GM21737 (cell line): ENCODE data around the gene SCFD2.

Experiments
- ATAC-seq: cut with Tn5 transposase; IDR thresholded peaks from one replicate; pipeline ENCODE4 v1.9.1; 2021; ENCODE audit warnings: mild to moderate bottlenecking, moderate library complexity; ENCODE audit not compliant: unreplicated experiment

The SCFD2 gene

DNA sequence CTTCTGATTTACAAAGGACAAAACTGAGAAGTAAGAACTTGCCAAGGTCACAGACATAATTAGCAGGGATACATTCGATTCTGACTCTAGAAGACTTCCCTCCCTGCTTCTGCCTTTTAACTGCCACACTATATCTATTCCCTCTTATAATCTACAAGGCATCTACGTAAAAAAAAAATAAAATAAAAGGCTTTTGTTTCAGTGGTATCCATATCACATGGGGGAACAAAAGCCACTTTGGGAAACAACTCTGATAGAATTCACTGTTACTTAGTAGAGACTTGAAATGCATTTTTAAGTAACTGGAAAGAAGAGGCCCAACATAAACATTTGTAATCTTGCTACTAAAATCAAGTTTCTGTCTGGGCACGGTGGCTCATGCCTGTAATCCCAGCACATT, 247.2 kb downstream of the SCFD2 start:
- ATAC-seq: no peak

GRCh38 chr4:53116954-53117353, 248.9 kb downstream of the SCFD2 start:
- ATAC-seq: no peak

DNA sequence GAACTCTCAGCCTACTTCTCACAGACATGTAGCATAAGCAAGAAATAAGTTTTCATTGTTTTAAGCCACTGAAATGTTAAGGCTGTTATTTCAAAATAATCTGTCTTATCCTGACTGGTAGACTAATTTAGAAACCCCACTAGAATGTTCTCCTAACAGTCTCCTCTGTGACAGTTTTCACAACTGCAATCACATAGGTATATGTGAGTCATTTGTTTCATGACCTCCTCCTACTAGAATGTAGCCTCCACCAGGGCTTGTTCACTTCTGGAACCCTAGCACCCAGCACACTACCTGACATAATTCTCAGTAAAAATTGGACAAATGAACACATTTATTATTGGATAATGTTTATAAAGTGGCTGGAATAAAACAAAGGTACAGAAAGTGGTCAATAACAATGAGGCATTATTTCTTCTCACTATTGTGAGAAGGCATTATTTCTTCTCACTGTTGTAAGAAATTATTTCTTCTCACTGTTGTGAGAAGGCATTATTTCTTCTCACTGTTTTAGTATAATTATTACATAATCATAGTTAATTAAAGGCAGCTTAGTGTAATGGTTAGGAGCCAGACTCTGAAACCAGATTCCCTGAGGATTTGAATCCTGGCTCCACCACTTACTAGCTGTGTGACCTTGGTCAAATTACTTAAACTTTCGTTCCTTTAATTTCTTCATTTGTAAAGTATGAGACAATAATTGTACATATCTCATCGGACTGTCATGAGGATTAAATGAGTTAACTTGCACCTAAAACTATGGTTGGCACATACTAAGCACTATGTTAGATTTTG, 252.2 kb downstream of the SCFD2 start:
- ATAC-seq: no peak

DNA sequence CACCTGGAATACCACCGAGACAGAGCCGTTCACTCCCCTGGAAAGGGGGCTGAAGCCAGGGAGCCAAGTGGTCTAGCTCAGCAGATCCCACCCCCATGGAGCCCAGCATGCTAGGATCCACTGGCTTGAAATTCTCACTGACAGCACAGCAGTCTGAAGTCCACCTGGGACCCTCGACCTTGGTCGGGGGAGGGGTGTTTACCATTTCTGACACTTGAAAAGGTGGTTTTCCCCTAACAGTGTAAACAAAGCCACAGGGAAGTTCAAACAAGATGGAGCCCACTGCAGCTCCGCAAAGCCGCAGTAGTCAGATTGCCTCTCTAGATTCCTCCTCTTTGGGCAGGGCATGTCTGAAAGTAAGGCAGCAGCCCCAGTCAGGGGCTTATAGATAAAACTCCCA, 260.5 kb downstream of the SCFD2 start:
- ATAC-seq: no peak

DNA sequence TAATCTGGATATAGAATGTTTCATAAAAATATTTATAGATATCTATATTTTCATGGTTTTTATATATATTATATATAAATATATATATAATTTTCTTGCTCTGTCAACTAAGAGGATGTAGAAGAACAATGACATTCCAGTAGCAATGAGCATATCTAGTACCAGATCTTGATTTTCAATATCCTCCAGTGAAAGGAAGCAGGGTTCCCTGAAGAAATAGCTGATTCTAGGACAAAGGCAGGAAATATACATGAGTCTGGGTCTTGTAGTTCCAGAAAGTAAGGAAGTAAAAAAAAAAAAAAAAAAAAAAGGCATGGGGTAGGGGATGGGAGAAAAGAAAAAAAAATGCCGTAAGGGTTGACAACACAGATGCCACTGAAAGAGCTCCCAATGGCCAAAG, 262.4 kb downstream of the SCFD2 start:
- no peak for ATAC-seq

GRCh38 chr4:53101191-53101581, 264.7 kb downstream of the SCFD2 start:
- ATAC-seq: no peak

DNA sequence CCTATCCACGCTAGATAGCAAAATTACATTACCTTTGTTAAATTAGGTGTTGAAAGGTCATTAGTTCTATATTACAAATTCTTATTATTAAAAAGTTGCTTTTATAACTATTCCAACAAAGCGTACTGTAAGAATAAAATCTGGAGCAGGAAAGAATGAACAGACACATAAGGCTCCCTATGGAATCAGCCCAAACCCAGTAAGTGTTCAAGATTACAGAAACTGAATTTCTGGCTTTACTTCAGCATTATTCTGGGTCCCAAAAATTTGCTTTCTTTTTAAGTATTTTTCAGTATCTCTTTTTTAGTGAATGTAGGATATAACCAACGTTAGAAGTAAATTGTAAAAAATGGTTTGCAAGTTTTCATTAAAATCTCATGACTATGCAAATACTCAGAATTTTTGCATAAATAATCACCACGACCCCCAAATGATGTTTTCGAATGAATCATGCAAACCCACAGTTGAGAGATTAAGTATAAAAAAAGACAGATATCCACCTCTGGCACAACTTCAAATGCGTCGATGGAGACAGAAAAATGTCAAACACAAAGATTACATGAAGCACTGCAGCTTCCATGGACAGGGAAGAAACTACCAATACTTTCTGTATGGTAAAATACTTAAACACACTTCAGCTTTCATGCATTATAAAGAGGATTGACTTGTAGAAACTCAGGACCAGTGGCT, 265.2 kb downstream of the SCFD2 start:
- ATAC-seq: no peak

- ATAC-seq: no peak
These were observed 267.2 kb downstream of the SCFD2 start for GRCh38 chr4:53098681-53099121.

GRCh38 chr4:53094040-53094439, 271.8 kb downstream of the SCFD2 start:
- ATAC-seq: no peak

DNA sequence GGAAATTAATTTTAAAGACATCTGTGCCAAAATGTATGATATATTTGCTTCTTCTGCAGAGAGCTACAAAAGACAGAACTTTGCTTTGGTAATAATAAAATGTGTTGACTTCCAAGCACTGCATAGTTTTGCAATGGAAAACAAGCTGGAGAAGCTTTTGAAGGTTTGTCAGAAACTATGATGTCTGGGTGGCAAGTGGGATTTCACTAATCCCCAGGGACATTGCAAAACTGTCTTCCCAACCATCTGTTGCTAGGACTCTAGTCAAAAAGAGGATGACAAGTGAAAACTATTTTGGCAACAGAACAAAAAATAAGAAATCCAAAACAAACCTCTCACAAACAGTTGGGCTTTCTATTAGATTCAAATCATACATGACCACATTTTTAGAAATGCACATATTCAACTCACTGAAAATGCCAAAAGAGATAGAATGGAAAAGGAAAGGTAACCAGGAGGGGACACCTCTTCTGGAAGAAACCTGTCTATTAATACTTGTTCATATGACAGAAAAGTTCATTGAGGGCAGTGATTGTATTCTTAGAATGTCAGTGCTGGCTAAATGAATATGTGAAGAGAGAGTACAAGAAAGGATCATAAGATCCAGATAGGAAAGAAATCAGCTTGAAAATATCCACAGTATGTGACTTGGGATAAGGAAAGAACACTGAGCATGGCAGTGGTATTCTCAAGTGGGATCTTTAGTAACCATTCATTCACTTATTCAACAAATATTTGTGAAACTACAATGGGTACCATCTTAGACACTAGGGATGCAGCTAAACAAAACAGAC, 275.7 kb downstream of the SCFD2 start:
- ATAC-seq: no peak

GRCh38 chr4:53088152-53088551, 277.7 kb downstream of the SCFD2 start:
- ATAC-seq: no peak

- ATAC-seq: no peak
These were observed 289.4 kb downstream of the SCFD2 start for GRCh38 chr4:53076374-53076958.

- ATAC-seq: no peak
These were observed 290.6 kb downstream of the SCFD2 start for GRCh38 chr4:53075162-53075785.

DNA sequence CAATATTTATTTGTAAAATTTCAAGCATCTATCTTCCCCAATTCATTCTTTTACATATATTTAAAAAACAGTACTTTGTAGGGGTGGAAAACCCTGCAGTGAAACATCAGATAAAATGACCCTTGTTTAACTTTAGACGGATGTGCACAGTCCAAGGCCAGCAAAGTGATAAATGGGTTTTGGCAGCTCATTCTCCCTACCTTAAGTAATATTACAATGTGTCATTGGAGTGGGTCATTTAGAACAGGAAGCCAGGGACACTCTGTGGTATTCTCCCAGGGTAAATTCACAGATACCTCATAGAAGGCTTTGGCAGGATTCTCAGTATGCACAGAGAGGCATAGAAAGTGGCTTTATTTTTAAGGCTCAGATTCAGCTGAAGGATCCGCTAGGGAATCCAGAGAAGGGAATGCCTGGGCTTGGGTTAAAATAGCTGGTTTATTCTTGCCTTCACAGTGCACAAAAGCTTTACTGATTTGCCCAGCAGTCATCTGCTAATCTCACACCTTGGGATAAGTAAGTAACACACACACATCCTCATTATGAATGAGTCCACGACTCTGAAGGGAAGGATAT, 297.0 kb downstream of the SCFD2 start:
- ATAC-seq: no peak

GRCh38 chr4:53067125-53067802, 298.6 kb downstream of the SCFD2 start:
- ATAC-seq: no peak

DNA sequence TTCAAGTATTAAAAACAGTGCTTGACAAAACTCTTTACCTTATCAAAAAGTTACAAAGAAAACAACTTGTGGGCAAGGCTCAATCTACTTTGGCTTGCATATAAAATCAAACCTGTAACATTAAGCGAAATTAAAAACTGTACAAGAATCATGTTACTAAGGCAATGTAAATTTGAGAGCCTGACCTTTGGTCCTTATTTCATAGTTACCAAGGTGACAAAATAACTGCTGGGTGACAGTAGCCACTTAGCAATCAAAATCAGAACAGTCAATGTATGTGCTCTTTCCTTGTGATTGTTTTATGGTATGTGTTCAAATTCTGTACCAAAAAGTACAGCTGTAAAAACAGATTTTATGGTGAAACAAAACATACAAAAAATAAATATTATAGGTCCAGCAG, 299.7 kb downstream of the SCFD2 start:
- no peak for ATAC-seq

DNA sequence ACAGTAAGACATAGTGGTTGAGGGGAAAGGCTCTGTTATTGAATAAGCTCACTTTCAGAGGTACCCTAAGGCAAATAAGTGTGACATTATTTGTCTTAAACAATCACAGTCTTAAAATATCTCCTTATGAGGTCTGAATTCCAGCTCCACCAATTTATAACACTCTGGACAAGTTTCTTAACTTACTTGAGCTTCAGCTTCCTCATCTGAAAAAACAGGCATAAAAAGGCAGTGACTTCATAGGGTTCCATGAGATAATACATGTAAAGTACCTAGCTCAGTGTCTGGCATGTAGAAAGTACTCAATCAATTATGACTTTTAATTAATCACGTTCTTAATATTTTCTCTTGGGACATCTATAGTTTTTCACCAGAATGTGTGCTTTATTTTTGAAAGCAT, 301.3 kb downstream of the SCFD2 start:
- ATAC-seq: no peak

GRCh38 chr4:53061091-53061850, 304.6 kb downstream of the SCFD2 start:
- ATAC-seq: no peak

DNA sequence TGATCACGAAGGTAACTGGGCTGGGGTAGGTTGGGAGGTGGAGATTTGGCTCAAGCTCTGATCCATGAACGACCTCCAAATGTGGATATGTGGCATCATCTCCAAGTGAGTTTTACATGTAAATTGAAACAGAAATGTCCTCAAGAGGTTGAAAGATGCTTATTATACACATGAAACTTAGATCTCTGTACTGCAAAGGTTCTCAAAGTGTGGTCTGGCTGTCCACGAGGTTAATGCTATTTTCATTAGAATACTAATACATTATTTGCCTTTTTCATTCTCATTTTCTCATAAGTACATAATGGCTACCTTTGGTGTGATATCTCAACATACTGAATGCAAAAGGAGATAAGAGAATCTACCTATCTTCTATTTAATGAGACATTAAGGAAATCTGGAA, 305.6 kb downstream of the SCFD2 start:
- no peak for ATAC-seq
